ENCODE data around the gene FHIT.

The FHIT gene

GRCh38 chr3:60243456-60243855 is 1007.8 kb downstream of the FHIT start:
- DNase-seq (ENCODE audit: low spot score): no peak

- no peak for DNase-seq (ENCODE audit: low spot score)
These were observed 1010.8 kb downstream of the FHIT start for GRCh38 chr3:60240492-60240891.

GRCh38 chr3:60238550-60238949 is 1012.7 kb downstream of the FHIT start:
- DNase-seq (ENCODE audit: low spot score): no peak

GRCh38 chr3:60229502-60229901 is 1021.8 kb downstream of the FHIT start:
- DNase-seq (ENCODE audit: low spot score): no peak

GRCh38 chr3:60228823-60229222 is 1022.4 kb downstream of the FHIT start:
- DNase-seq (ENCODE audit: low spot score): no peak

- DNase-seq (ENCODE audit: low spot score): no peak
These were observed 1024.3 kb downstream of the FHIT start for GRCh38 chr3:60226912-60227311.

GRCh38 chr3:60225848-60226247 is 1025.4 kb downstream of the FHIT start:
- no peak for DNase-seq (ENCODE audit: low spot score)

GRCh38 chr3:60220768-60221167 is 1030.5 kb downstream of the FHIT start:
- DNase-seq (ENCODE audit: low spot score): no peak

- DNase-seq (ENCODE audit: low spot score): no peak
These were observed 1031.8 kb downstream of the FHIT start for GRCh38 chr3:60219501-60219900.

- no peak for DNase-seq (ENCODE audit: low spot score)
These were observed 1033.9 kb downstream of the FHIT start for GRCh38 chr3:60217156-60217911.

- DNase-seq (ENCODE audit: low spot score): peak; percentile 2
These were observed 1034.7 kb downstream of the FHIT start for GRCh38 chr3:60216462-60217075.

GRCh38 chr3:60215946-60216345 is 1035.3 kb downstream of the FHIT start:
- no peak for DNase-seq (ENCODE audit: low spot score)

GRCh38 chr3:60207905-60208304 is 1043.3 kb downstream of the FHIT start:
- DNase-seq (ENCODE audit: low spot score): no peak

- no peak for DNase-seq (ENCODE audit: low spot score)
These were observed 1045.0 kb downstream of the FHIT start for GRCh38 chr3:60206206-60206605.

GRCh38 chr3:60202052-60202726 is 1049.1 kb downstream of the FHIT start:
- no peak for DNase-seq (ENCODE audit: low spot score)

GRCh38 chr3:60199306-60199705 is 1051.9 kb downstream of the FHIT start:
- no peak for DNase-seq (ENCODE audit: low spot score)

GRCh38 chr3:60198179-60198720 is 1053.0 kb downstream of the FHIT start:
- DNase-seq (ENCODE audit: low spot score): no peak

- DNase-seq (ENCODE audit: low spot score): no peak
These were observed 1058.7 kb downstream of the FHIT start for GRCh38 chr3:60192297-60193114.

- DNase-seq (ENCODE audit: low spot score): no peak
These were observed 1061.2 kb downstream of the FHIT start for GRCh38 chr3:60190073-60190472.

GRCh38 chr3:60189304-60189703 is 1061.9 kb downstream of the FHIT start:
- no peak for DNase-seq (ENCODE audit: low spot score)

- no peak for DNase-seq (ENCODE audit: low spot score)
These were observed 1062.4 kb downstream of the FHIT start for GRCh38 chr3:60188803-60189202.

GRCh38 chr3:60187343-60187742 is 1063.9 kb downstream of the FHIT start:
- no peak for DNase-seq (ENCODE audit: low spot score)
